HG02981 (cell line): ENCODE measurements around the gene ROR1.
"Not testable (repeated sequence)": the region's sequence is repeated elsewhere in the genome, so short reads cannot be mapped to it uniquely, and the experiment has no call there.

ENCODE experiments used
- ATAC-seq: cut with Tn5 transposase; IDR thresholded peaks from one replicate; pipeline ENCODE4 v1.9.1; 2021; ENCODE audit warnings: mild to moderate bottlenecking, moderate library complexity; ENCODE audit not compliant: unreplicated experiment

The ROR1 gene

DNA sequence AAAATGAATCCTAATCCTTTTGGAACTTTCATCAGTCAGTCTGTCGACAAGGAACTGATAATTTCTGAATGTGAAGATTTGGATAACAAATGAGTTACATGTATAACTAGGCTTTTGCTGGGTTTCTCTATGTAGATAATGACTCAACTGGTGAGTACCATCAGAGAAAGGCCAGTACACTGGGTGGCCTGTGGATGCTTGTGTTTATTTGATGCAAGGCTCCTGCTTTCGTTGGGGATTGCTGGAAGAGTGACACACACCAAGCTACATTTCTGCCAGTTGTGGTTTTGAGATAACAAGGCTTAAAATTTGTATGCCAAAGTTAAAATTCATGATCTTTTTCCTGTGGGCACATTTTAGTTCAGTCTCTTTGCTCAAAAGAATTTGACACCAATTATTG is 314.0 kb downstream of the ROR1 start:
- ATAC-seq, result no peak

DNA sequence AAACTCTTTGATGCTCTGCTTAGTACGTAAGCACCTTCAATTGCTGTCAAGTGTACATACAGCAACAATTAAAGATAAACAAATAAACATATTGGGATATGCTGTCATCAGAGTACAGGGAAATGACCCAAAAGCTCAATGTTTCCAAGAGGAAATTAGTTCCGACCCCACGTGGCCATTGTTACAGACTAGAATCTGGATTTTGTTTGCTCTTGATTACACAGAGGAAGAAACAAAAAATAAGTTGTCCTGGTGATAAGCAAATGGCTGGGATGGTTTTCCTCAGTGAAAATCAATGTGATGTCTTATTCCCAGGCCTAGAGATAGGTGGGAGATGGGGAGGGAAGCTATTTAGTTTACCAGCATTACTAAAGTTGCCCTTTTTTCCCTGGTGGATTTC is 316.6 kb downstream of the ROR1 start:
- no peak for ATAC-seq

DNA sequence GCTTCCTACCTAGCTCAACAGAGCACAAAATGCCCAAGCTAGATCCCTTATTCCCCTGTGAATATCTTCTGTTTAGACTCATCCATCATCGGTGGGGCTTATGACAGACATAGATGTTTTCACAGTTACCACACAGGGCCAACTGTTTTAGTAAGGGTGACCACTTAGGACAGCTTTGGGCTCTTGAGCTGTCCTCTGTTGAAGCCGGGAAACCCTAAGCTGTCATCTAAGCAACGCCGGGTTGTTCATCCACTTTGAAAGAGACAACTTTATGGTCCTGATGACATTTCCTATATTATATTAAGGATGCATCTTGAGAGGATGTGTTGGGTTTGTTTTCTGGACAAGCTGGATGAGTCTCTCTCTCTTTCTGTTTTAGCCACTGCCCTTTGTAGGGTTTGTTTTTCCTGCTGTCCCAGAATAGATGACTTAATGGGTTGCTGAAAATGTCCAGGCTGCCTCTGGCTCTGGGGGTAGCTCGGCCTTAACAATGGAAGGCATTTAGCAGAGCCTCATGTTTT is 319.1 kb downstream of the ROR1 start:
- ATAC-seq, result no peak

DNA sequence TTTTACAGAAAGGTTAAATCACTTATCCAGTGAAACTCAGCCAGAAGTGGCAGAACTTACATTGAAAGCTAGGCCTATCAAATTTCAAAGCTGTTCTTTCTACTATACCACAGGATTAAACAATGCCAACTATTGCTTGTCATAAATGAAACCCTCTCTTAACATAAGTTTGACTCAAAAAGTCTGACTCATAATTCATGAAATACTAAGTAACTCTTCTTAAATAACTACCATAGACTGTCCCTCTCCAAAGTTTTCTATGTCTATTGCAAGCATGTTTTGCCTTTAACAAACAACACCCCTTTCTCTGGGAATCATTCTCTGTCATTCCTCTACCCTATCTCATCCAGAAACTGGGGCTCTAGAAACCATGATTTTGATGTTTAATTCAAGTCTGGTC is 320.1 kb downstream of the ROR1 start:
- no peak for ATAC-seq

DNA sequence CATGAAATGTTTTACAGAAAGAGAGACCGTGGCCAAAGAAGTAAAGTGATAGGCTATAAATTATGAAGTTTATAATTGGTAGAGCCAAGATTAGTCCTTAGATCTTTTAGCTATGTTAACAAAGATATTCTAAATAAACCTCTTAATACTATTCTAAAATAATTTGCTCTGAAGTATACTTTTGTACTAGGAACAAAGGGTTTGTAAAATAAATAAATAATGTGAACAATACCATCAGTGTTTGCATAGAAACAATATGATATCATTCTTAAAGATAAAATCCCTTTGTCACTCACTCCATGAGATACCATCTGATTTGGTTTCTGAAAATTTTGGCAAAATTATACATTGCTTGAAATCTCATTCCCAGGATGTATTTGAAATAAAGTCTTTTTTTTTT is 322.0 kb downstream of the ROR1 start:
- ATAC-seq, result no peak

- ATAC-seq, result no peak
Measured at GRCh38 chr1:64097859-64098258, 324.0 kb downstream of the ROR1 start.

GRCh38 chr1:64098436-64098835 is 324.6 kb downstream of the ROR1 start:
- no peak for ATAC-seq

- ATAC-seq, result no peak
Measured at GRCh38 chr1:64098846-64099582, 325.2 kb downstream of the ROR1 start.

GRCh38 chr1:64100791-64101190 is 327.0 kb downstream of the ROR1 start:
- ATAC-seq, result no peak

DNA sequence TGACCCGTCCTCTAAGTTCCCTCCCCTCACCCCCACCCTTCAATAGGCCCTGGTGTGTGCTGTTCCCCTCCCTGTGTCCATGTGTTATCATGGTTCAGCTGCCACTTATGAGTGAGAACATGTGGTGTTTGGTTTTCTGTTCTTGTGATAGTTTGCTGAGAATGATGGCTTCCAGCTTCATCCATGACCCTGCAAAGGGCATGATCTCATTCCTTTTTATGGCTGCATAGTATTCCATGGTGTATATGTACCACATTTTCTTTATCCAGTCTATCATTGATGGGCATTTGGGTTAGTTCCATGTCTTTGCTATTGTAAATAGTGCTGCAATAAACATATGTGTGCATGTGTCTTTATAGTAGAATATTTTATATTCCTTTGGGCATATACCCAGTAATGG is 330.8 kb downstream of the ROR1 start:
- ATAC-seq, result not testable (repeated sequence)

GRCh38 chr1:64107118-64107519 is 333.3 kb downstream of the ROR1 start:
- ATAC-seq, result no peak

DNA sequence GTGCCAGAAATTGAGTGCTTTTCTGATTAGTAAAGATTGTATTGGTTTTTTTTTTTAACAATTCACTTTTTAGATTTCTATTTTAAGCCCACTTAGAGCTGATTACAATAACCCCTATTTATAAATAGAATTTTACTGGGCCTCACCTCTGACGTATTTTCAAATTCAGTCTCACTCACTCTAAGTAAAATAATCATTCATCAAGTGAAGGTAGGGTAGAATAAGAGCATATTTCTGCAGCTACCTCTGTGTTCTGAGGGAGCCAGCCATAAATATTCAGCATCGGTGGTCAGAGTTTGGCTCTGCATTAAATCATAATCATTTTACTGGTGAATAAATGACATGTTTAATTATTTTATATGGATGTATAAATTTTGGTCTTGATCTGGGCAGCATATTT is 333.8 kb downstream of the ROR1 start:
- ATAC-seq, result no peak

DNA sequence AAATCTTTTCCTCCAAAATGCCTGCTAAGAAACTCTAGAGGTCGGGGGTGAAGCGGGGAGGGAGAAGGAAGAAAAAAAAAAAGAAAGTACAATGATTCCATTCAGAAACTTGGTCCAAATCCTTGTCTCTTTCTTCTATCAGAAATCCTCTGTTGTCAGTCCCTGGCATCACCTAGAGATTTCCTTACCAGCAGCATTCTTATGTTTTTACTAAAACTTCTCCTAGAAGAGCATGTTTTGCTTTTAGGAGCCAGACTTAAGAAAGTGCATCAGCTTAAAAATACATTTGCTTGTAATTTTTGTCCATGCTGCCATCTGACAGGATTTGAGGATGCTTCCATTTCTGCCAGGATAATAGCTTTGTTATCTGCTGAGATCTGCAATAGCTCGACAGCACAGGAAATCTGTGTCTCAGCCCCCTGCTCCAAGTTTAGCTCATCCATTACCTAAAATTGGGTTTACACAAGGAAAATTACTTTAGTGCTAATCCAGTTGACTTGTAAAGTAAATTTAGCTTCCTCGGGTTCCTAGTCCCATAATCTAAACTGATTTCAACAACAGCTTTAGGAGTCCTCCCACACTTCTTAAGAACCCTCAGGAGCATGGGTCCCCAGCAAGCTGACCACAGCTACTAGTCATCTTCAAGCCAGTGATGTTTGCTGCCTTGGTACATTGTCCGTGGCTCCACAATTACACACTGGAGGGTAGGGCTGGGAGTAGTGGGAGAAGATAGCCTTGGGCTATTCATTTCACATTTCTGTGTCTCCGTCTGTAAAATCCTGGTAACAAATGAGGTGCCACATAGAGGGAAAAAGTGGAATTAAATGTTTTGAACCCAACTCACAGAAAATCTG is 337.3 kb downstream of the ROR1 start:
- no peak for ATAC-seq

DNA sequence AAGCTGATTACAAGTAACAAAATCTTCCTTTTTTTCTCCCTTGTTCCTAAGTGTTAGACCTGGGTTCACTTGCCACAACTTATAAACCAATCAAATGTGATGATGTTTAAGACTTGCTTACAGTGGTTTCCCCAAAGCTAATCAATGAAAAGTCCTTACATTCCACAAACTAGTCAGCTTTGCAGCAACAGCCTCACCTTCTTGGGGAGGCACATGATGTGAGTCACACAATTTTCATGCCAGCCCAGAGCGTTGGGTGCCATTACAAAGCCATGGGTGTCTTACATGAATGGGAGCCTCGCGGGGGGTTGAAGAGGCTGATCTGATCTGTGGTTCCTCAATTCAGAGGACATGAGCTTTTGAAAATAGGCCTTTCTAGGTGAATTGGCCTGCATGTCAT is 338.0 kb downstream of the ROR1 start:
- no peak for ATAC-seq

DNA sequence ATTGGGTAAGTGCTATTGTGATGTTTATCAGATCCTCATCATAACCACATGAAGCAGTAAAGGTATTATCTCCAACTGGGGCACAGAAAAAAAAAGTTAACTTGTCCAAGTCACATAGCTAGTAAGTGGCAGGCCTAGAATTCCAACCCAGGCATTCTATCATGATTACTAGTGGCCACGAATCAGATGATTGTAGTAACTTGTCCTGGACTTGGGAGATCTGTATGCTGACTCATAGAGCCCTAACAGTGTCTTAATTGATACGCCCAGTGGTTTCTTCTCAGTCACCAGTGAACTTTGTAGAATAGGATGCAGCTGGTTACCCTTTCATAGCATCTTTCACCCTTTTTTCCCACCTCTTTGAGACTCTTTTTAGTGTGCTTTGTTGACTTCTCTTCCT is 338.5 kb downstream of the ROR1 start:
- no peak for ATAC-seq

DNA sequence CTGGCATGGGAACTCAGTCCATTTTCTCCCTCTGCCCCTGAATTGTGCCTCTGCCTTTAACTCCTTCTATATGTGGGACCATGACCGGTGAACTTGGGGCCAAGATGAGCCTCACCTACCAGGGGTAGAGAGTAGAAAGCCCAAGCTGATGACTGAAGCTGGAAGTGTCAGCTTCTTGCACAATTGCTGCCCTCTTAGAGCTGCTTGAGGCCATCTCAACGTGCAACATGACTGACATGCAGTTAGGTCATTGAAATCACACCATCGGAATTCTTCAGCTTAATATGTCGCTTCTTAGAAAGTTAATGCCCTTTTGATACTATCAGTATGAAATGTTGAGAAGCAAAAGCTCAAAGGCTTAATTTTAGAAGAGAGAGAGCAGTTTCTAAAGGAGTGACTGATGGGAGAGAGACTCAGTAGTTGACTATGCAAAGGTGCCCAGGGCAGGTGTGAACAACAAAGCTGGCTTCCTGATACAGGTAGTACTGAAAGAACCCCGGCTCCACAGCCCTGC is 340.3 kb downstream of the ROR1 start:
- ATAC-seq, result no peak

GRCh38 chr1:64116537-64116936 is 342.7 kb downstream of the ROR1 start:
- no peak for ATAC-seq

DNA sequence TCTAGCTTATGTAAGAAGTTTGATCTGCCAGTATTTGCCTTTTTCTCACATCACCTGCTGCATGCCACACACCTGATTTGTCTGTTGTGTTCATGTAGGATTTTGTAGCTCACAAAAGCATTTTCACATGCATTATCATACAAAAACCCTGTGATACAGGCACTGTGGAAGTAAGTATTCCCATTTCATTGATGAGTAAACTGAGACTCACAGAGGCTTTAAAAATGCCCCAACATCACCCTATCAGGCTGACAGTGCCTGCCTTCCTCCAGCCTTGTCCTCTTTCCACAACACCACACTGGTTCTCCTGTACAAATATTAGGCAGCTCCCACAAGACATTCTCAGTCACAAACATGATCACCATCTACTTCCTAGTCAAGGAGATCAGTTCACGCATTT is 343.7 kb downstream of the ROR1 start:
- ATAC-seq, result no peak

- no peak for ATAC-seq
Measured at GRCh38 chr1:64121766-64122385, 348.1 kb downstream of the ROR1 start.

GRCh38 chr1:64122588-64122987 is 348.8 kb downstream of the ROR1 start:
- no peak for ATAC-seq

DNA sequence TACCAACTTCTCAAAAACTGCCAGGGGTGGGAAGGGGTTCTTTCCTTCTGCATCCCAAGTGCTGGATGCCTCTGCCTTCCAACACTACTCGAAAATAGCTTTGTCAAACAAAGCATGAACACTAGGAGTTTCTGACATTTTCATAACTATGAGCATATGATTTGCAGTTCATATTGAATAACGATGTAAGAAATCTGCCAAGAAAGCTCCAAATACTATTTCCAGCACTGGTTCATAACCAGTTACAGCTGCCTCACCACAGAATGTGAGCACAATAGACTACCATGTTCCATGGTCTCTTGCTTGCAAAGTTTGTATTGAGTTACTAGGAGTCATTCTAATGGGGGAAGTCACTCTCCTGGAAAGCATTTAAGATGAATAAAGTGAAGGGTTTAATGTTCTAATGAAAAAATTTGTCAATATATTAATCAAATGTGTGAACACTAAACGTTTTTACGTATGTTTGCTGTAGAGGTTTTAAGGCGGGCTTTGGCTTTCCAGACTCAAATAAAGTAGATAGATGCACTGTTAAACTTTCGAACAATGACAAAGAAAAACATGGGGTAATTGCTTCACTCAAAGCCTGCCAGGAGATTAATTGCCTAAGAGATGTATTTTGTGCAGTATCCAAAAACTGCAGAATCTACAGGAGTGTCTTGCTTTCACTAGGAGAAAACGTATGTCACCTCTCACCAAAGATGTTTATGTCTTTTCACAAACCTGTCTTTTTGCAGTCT is 351.1 kb downstream of the ROR1 start:
- ATAC-seq, result no peak
